Activated CD4-positive, alpha-beta T cell treated with anti-CD3 and anti-CD28 coated beads, Interleukin-2, amount 10 ng/mL, durations not matched to agents 7 days and 5 days (primary cell): ENCODE results near the gene ING3. TPM values are rescaled to one million over a fixed set of nuclear protein-coding genes. Genes with fewer than 3 reads are reported as not detected.

Experiments used
- CTCF ChIA-PET: fragments of 350-600 bp; sonication (Branson Sonifier 250); formaldehyde crosslinking; loops from one replicate; lab custom pipeline; 2021; ENCODE audit warnings: antibody characterized with exemption; lab: Charles Lee
- POLR2A ChIA-PET: fragments of 350-600 bp; sonication (Branson Sonifier 250); formaldehyde crosslinking; loops from one replicate; lab custom pipeline; 2021; ENCODE audit warnings: antibody characterized with exemption; lab: Charles Lee
- DNase-seq: peaks from one replicate; pipeline ENCODE4 v3.0.0-alpha.2; 2020
- H3K27ac Mint-ChIP-seq: one replicate; pipeline ENCODE4 v1.8.0; 2021; ENCODE audit warnings: mild to moderate bottlenecking, moderate library complexity, mixed read lengths
- H3K27me3 Mint-ChIP-seq: one replicate; pipeline ENCODE4 v1.8.0; 2021; ENCODE audit warnings: mixed read lengths
- H3K36me3 Mint-ChIP-seq: one replicate; pipeline ENCODE4 v1.8.0; 2021; ENCODE audit warnings: low read depth, mixed read lengths
- H3K4me1 Mint-ChIP-seq: one replicate; pipeline ENCODE4 v1.8.0; 2021; ENCODE audit warnings: mixed read lengths
- H3K4me3 Mint-ChIP-seq: one replicate; pipeline ENCODE4 v1.8.0; 2021; ENCODE audit warnings: mild to moderate bottlenecking, moderate library complexity, mixed read lengths
- H3K9me3 Mint-ChIP-seq: one replicate; pipeline ENCODE4 v1.8.0; 2021; ENCODE audit warnings: mixed read lengths
- total RNA-seq, 2 experiments: library from RNA; stranded (reverse); gene quantifications; one replicate each; pipeline ENCODE4 v1.2.3, GENCODE V29; 2021

Gene ING3
- total RNA-seq, 2 experiments from 2014 or later = 24.7 to 28.3 TPM

GRCh38 chr7:121020249-121020988 lies 69.8 kb downstream of the ING3 start:
- POLR2A ChIA-PET = no interaction called here
- H3K27me3 Mint-ChIP-seq = peaks cover 3% of the 10 kb centered on the region
- no peaks in the 10 kb centered on the region for H3K36me3 Mint-ChIP-seq
- no peak overlapping the region for H3K4me3 Mint-ChIP-seq
- DNase-seq = no peak
- H3K27ac Mint-ChIP-seq = no peak overlapping the region
- H3K4me1 Mint-ChIP-seq = no peaks in the 10 kb centered on the region
- CTCF ChIA-PET = no interaction called here
- H3K9me3 Mint-ChIP-seq = no peaks in the 10 kb centered on the region

DNA sequence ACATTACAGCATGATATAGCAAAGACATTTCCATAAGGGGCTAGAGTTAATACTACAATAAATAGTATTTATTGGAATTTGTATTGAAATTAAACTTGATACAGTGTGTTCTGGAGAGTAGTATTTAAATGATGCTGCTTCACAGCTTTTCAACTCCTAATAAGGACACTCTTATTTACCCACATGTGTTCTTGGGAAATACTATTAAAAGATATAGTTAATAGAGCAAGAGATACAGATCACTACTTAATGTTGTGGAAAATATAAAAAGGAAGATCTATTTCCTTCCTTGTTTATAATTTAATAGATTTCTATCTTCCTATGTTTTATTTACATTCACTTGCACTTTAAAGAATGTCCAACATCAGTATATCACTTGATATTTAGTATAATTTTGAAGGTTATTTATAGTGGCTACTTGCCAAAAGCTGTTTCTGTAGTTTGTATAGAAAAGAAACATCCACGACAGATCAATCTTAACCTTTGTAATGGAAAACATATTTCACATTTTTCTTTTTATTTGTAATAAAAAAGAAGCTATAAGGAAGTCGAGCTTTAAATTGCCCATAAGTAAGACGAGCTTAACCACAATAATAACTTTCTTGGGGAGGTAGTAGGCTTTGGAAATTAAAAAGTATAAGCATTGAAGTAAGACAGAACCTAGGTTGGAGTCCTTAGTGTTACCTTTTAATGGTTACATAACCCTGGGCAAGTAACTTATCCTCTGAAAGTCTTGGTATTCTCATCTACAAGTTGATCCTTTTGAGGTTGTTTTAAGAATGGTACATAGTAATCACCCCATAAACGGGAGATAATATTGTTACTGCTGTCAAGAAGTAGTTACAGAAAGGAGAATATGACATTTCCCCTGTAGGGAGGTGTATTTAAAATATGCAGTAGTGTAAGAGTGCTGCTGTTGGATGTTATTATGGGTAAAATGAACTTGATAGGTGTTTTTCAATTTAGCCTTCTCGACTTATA lies 70.7 kb downstream of the ING3 start:
- Mint-ChIP-seq H3K9me3 (no peaks in the 10 kb centered on the region), H3K4me1 (peaks cover 1% of the 10 kb centered on the region), H3K4me3 (no peak overlapping the region), H3K36me3 (peaks cover 1% of the 10 kb centered on the region), H3K27ac (no peak overlapping the region), H3K27me3 (peaks cover 9% of the 10 kb centered on the region)
- POLR2A ChIA-PET = no interaction called here
- no peak for DNase-seq
- CTCF ChIA-PET = no interaction called here

DNA sequence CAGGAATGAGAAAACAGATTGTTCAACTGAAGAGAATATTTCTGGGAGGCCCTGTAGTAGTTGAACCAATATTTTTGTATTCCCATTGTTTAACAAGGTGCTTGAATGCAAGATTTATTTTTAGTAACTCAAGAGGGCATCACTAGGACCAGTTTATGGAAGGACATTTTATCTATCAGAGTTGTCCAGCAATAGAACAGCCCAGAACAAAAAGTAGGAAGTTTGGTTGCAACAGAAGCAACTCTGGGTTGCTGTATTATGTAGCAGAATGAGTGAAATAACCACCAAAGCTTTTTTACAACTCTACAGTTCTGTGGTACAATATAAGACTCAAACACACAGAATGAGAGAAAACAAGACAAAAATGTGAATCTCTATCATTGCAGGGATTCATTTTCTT lies 72.6 kb downstream of the ING3 start:
- DNase-seq = no peak
- CTCF ChIA-PET = no interaction called here
- H3K36me3 Mint-ChIP-seq = peaks cover 1% of the 10 kb centered on the region
- H3K9me3 Mint-ChIP-seq = no peaks in the 10 kb centered on the region
- peaks cover 2% of the 10 kb centered on the region for H3K4me1 Mint-ChIP-seq
- POLR2A ChIA-PET = no interaction called here
- H3K4me3 Mint-ChIP-seq = no peak overlapping the region
- no peak overlapping the region for H3K27ac Mint-ChIP-seq
- H3K27me3 Mint-ChIP-seq = peaks cover 9% of the 10 kb centered on the region

- DNase-seq = no peak
- ChIA-PET POLR2A (no interaction called here), CTCF (interaction anchor here (0.7 kb wide), 1 partner anchor 495 kb away, joined by 3 read pairs; no protein-coding TSS in a partner anchor)
- H3K4me3 Mint-ChIP-seq = no peak overlapping the region
- no peak overlapping the region for H3K27ac Mint-ChIP-seq
- H3K36me3 Mint-ChIP-seq = peaks cover 1% of the 10 kb centered on the region
- H3K9me3 Mint-ChIP-seq = no peaks in the 10 kb centered on the region
- H3K4me1 Mint-ChIP-seq = peaks cover 2% of the 10 kb centered on the region
- H3K27me3 Mint-ChIP-seq = peaks cover 9% of the 10 kb centered on the region
Observed at GRCh38 chr7:121023683-121024511, 73.3 kb downstream of the ING3 start.

GRCh38 chr7:121024611-121025010 lies 74.0 kb downstream of the ING3 start:
- H3K4me3 Mint-ChIP-seq = no peak overlapping the region
- H3K9me3 Mint-ChIP-seq = no peaks in the 10 kb centered on the region
- peaks cover 1% of the 10 kb centered on the region for H3K36me3 Mint-ChIP-seq
- CTCF ChIA-PET = no interaction called here
- H3K27ac Mint-ChIP-seq = no peak overlapping the region
- peaks cover 9% of the 10 kb centered on the region for H3K27me3 Mint-ChIP-seq
- DNase-seq = no peak
- H3K4me1 Mint-ChIP-seq = peaks cover 2% of the 10 kb centered on the region
- POLR2A ChIA-PET = no interaction called here

GRCh38 chr7:121026159-121026558 lies 75.6 kb downstream of the ING3 start:
- no peaks in the 10 kb centered on the region for H3K9me3 Mint-ChIP-seq
- no peak for DNase-seq
- H3K4me1 Mint-ChIP-seq = peaks cover 2% of the 10 kb centered on the region
- no peak overlapping the region for H3K27ac Mint-ChIP-seq
- H3K36me3 Mint-ChIP-seq = peaks cover 1% of the 10 kb centered on the region
- peaks cover 9% of the 10 kb centered on the region for H3K27me3 Mint-ChIP-seq
- ChIA-PET CTCF (no interaction called here), POLR2A (no interaction called here)
- no peak overlapping the region for H3K4me3 Mint-ChIP-seq

- DNase-seq = no peak
- Mint-ChIP-seq H3K4me3 (no peak overlapping the region), H3K27me3 (peaks cover 9% of the 10 kb centered on the region), H3K4me1 (peaks cover 2% of the 10 kb centered on the region), H3K27ac (no peak overlapping the region), H3K9me3 (no peaks in the 10 kb centered on the region), H3K36me3 (peaks cover 1% of the 10 kb centered on the region)
- CTCF ChIA-PET = no interaction called here
- POLR2A ChIA-PET = no interaction called here
Observed at GRCh38 chr7:121026577-121027111, 76.1 kb downstream of the ING3 start.

Other genes with a start within 250 kb of the ING3 start
- gene TSPAN12, start 92.6 kb upstream of the ING3 start, total RNA-seq = not detected
- under 1 TPM in 1 of 2 experiments, not detected in 1; 0.17 TPM for gene CPED1, start 37.9 kb downstream of the ING3 start, total RNA-seq